ENCODE measurements around the gene PCYT1A. TPM values are rescaled to one million over a fixed set of nuclear protein-coding genes. Genes with fewer than 3 reads are reported as not detected.

PCYT1A gene
- total and polyA plus RNA-seq, 10 of the 15 experiments (the other 5 are each of a cell fraction or from before 2014, with no cell fraction given) = 10.8 to 64.3 (median 48.6) TPM

- TF ChIP-seq PRDM15 (CRISPR knock-in tag; IDR thresholded peaks at IDR 0.05) = no peak
- peak in 1 of 2 experiments; percentile 66; a peak in 3 of 4 replicates for TF ChIP-seq BHLHE40 (IDR thresholded peaks at IDR 0.05; ENCODE audit: borderline replicate concordance in 1 of 2, low read depth in 2 of 2, low read length in 1 of 2)
- TF ChIP-seq POU2F2 (IDR thresholded peaks at IDR 0.05; ENCODE audit: borderline replicate concordance, low read depth, low read length) = peak; percentile 40; the same call in 1 of the 3 replicates
- TF ChIP-seq ASH2L (IDR thresholded peaks at IDR 0.05; ENCODE audit: borderline replicate concordance, low read depth) = 0 out of 2 replicates have a peak, but pooled peaks have one; percentile 40
- peak; percentile 49; the same call in 1 of the 2 replicates for TF ChIP-seq FOXM1 (IDR thresholded peaks at IDR 0.05; ENCODE audit: low read depth, low read length)
- peak; percentile 87 for TF ChIP-seq CUX1 (IDR thresholded peaks at IDR 0.05; ENCODE audit: insufficient replicate concordance, low read depth, low read length)
These were observed 95.4 kb downstream of the PCYT1A start (continued) for GRCh38 chr3:196192036-196192523.

Measured in GM12878 (cell line).